Measurements from ENCODE around the gene PCBP4.

PCBP4 gene

DNA sequence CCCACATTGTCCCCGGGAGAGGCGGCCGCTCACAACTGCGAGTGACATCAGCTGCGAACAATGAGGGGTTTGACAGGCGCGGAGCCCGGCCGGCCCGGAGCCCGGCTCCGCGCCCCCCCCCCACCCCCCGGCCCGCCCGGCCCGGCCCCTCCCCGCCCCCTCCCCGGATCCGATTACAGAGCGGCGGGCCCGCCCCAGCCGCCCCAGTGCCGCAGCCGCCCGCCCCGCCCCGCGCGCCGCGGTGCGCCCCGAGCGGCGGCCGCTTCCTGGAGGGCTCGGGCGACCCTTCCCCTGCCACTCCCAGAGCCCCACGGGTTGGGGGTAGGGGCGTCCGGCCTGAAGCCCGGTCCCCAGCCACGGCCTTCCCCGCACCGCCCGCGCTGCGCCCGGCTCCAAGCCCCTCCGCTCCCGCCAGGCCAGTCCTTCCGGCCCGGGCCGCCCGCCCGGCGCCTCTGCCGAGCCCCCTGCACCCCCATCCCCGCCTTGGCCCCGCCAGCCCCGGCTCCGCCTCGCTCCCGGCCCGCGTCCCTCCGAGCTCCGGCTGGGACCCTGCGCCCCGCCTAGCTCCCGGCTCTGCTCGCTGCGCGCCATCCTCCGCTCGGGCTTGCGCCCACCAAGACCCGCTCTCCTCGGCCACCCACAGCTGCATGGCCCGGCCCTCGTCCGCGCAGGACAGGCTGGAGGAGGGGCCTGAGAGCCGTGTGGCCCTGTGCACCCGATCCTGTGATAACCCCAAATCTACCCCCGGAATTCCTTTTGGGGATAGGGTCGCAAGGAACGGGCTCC, at the start of gene PCBP4:
PCBP4 (minus strand) TSS at position 71 of the 786 bp plus-strand sequence. CDS start 6,214 bp downstream, outside the sequence.
- DNase-seq = peak in 54 of 58 donors; percentile 30 to 90 (median 76)

DNA sequence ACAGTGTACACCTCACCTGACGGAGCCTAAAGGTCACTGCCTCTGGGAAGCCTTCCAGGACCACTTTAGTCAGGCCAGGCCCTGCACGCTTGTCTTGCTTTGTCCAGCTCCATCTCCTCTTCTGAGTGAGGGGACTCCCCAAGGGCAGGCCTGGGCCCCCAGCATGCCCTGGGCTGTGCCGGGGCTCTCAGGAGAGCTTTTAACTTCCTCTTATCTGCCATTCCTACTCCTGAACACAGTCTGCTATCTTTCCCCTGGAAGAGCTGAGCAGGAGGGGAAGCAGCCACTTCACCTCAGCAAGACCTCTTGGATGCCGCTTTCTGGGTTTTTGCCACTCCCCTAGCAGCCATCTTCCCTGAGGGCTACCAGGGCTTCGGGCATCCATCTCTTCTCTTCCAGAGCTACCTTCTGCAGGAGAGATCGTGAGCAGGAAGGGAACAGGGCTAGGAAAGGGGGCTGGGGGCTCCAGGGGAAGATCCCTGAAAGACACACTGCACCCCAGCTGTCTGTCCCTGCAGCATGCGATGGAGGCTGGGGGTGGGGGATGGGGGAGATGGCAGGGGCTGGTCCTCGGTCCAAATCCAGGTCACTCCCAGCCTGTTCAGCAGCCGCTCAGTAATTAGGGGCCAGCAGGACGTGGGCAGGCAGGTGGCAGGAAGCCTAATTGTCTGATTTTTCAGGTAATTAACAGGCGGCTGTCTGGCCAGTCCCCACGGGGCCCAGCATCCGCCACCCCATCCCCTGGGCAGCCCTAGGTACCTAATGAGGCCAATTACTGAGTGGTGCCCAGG, 48.4 kb upstream of the PCBP4 start:
- no peak for DNase-seq

DNA sequence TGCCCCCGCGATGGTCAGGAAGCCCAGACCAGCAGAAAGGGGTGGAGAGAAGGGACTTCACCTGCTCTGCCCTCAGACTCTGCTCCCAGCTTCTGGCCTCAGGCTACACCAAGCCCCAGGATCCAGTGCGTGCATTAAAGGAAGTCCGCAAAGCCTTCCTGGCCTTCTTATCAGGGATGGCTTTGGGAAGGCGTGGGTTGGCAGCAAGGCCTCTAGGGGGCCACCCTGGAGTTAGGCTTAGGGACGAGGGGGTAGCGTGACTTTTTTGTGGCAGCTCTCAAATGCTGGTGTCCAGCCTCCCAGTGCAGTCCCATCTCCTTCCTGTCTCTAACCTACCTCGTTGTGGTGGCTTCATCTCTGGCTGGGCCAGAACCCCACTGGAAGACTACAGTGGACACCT, 47.4 kb upstream of the PCBP4 start:
- peak in 1 of 58 donors; percentile 10 for DNase-seq

DNA sequence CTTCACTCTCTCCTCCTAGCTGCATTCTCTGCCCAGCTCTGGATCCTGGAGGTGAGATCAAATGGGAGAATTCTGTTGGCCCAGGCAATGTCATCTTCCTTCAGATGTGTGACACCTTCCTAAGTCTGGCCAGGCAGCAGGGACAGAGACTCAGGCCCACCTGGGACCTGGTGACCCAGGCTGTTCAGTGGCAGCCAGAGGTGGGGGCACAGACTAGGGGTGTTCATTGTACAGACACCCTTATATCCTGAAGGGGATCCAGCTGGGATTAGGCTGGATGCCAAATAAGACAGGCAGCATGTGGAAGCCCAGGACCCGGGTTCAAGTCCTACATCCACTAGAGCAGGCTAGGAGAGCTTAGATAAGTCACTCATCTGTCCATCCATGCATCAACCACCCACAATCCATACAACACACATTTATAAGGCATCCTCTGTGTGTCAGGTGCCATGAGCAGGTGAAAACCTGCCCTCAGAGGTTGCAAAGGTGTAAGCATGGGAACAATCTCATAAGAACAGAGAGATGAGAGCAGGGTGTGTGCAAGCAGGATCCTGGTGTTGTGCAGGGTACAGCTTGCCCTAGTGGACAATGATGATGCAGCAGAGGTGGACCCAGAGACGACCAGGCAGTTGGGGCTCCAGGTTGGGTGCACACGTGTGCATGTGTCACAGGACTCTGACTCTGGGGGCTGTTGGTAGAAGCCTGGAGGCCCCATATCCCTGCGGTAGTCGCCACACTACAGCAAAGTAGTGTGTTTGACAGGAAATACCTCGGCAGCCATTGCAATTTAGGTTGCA, 46.7 kb upstream of the PCBP4 start:
- no peak for DNase-seq

DNA sequence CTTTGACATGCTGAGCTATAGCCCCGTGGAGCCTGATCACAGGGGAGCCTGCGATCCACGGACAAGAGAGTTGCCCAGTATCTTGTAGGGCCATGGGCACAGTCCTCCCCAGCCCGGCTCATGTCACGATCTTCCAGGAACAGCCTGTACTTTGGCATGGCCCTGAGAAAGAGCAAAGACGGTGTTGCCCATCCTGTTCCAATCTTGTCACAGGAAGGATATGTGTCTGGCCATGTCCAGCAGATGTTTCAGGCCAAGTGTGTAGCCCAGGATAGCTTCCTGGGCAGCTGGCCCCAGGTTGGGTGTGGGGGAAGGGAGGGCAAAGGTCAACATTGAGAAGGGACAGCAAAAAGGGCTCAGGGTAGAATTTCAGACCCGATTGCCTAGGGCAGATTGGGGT, 45.4 kb upstream of the PCBP4 start:
- no peak for DNase-seq

DNA sequence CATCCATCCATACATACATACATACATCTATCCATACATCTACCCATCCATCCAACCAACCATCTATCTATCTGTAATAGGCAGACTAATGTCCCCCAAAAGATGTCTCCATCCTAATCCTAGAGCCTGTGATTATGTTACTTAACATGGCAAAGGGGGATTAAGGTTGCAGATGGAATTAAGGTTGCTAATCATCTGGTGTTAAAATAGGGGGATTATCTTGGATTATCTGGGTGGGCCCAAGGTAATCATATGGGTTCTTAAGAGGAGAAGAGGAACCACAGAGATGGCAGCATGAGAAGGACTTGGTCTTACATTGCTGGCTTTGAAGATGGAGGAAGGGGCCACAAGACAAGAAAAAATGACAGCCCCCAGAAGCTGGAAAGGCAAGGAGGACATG, 43.2 kb upstream of the PCBP4 start:
- no peak for DNase-seq

DNA sequence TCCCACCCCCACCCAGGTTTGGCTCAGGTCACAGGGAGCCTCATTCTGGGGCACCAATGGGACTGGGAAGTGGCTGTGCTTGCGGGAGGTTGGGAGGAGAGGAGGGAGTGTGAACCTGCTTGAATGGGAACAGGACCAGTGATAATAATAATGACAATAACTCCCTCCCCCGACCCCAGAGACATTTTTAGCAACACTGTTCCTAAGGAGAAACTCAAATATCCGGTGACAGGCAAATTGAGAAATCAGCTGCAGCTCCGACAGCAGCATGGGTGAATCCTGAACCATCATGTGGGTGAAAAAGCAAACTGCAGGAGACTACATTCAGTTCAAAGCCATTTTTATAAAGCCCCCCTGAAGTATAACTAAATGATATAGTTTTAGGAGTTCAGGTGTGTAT, 40.0 kb upstream of the PCBP4 start:
- DNase-seq = peak in 1 of 58 donors; percentile 26

DNA sequence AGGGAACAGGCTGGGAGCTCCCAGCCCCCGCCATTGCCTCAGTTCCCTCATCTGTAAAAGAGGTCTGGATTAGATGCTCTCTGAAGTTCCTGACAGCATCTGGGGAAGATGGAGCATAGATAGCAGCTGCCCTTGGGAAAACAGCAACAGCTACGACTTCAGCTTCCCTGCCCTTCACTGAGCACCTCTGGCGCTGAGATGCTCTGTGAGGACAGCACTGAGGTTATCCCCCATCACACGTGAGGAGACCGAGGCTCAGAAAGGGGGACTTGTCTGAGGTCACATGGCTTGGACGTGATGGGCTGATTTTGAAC, 39.5 kb upstream of the PCBP4 start:
- DNase-seq = no peak

DNA sequence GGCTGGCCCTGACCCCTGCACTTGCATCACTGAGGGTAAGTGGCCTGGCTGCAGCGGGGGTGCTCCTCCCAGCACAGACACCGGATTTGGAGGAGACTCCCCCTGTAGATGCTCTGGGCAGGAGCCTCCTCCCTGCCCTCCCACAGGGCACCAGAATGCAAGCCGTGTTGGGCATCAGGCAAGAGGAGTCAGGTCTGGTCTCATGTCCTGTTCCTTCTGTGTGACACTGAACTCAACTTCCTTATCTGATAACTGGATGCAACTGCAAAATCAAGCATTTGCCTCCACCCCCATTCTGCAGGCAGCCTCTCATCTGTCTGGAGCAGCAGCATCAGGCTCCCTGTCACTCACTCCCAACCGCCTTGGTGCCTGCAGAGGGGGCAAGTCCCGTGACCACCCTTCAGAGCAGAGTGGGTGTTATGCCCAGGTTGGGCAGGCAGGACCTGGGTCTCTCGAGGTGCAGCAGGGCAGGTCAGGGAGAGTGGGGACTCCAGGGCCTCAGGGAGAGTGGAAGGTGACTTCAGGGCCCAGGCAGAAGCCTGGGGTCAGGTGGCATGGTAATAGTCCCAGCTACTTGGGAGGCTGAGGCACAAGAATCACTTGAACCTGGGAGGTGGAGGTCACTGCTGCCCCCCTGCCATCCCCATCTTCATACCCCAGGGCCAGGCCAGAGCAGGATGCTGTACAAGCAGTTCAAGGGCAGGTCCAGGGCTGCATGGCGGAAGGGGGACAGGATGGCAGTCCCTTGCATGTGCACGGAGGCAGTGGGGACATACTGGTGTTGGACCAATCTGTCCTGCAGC, 39.0 kb upstream of the PCBP4 start:
- peak in 2 of 58 donors; percentile 14 to 46 for DNase-seq

DNA sequence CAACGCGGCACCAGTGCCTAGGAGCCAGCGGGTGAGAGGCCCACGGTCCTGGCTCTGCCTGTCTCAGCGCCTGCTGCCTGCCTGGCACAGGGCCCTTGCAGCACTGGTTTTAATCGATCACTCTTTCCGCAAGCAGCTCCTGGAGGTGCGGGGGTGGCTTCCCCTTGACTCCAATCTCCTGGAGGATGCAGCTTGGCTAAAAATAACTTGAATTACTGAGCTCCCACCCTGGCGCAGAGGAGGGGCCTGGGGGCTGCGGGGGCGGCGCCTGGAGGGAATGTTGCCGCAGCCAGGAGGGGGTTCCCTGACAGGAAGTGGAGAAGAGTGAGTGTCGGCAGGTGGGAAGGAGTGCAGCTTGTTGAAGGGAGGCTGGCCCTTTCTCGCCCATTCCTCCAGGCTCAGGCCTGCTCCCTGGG, 38.3 kb upstream of the PCBP4 start:
- peak in 31 of 58 donors; percentile 17 to 68 (median 35) for DNase-seq

DNA sequence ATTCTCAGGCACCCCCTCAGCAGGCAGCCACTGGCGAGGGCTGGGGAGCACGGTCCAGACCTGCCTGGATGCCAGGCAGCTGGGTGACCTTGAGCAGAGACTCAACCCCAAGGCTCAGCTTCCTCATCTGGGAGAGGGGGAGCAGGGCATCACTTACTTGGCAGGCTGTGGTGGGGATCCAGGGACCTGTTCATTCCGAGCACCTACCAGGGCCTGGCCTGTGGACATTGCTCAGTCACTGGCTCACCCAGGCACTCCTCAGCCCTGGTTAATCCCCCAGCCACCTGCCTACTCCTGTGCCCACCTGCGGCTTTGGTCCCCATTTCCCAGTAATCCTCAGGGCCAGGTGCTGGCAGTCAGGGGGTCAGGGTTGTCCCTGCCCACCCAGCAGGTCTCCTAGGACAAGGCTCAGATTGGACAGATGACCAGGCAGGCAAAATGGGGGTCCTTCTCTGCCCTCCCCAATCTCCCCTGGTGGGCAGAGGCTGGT, 37.7 kb upstream of the PCBP4 start:
- no peak for DNase-seq

DNA sequence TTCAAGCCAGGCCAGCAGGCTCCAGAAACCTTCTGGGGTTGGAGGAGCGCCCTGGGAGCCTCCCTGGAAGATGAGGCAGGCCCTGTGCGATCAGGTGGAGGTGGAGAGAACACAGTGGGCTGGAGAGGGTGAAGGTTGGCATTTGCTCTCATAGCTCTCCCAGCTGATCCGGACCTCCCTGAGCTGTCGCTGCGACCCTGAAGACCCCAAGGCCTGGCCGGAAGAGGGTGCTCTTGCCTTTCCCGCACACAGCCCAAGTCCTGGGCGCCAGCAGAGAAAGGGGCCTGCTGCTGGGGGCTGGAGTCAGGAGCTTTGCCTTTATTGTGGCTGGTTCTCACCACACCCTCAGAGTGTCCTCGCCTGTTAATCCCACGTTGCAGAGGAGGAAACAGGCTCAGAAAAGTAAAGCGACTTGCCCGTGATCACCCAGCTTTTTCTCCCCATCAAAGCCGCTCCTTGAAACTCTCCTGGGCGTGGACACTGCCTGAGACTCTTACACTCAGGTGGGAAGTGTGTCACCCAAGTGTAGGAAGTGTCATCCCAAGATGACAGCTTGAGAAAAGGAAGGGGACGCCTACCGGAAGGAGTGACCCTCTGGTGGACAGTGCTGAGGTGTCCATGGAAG, 37.0 kb upstream of the PCBP4 start:
- DNase-seq = peak in 44 of 58 donors; percentile 3 to 78 (median 46)

DNA sequence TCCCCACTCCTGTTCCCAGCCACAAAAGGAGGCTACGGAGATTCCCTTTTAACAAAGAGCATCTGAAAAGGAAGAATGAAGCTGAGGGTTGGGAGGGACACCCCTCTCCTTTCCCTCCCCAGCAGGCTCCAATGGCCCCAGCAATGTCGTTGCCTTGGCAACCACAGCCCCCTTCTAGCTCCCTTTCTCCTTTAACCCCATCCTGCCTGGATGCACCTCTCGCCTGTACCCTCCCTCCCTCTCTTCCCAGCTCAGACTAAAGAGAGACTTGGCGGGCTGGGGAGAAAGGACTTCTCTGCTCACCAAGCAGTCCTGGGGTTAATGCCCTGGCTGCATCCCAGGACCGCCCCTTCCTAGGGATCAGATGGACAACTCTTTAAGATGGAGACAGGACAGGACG, 35.5 kb upstream of the PCBP4 start:
- no peak for DNase-seq

DNA sequence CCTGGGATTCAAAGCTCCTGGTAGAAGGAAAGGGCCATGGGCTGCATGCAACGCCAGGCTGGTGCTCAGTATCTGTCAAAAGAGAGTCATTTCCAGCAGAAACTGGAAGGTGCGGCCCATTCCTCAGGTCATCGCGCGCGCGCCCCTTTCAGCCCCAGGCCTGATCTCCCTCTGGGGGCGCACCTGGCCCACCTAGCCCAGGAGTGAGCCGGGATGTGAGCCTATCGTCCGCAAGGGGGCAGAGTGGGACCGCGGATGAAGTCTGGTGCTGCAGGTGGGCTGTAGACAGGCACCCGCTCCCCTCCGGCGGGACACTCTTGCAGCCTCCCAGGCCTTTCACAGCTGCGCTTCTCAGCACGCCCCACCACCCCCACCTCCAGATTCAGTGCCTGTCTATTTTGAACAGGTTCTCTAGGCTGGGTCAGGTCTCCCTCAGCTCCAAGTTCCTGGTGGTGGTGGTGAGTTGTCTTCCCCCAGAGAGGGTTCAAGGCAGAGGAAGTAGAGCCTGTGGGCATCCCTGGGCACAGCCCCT, 34.3 kb upstream of the PCBP4 start:
- peak in 54 of 58 donors; percentile 19 to 85 (median 54) for DNase-seq

DNA sequence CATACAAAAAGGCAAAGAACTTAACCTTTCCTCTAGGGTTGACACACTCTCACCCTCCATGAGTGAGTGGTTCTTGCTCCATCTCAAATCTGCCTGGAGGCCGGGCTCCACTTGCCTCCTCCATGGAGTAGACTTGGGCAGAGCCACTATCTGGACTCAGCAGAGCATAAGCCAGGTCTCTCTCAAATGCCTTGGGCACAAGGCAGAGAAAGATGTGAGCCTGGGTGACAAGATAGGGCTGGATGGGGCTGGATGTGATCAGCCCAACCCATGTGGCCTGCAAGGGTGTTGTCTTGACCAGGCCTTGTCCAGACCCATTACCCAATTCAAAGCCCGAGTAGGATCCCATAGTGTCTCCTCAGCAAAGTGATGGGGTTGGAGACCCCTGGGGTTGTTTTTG, 32.6 kb upstream of the PCBP4 start:
- DNase-seq = no peak

DNA sequence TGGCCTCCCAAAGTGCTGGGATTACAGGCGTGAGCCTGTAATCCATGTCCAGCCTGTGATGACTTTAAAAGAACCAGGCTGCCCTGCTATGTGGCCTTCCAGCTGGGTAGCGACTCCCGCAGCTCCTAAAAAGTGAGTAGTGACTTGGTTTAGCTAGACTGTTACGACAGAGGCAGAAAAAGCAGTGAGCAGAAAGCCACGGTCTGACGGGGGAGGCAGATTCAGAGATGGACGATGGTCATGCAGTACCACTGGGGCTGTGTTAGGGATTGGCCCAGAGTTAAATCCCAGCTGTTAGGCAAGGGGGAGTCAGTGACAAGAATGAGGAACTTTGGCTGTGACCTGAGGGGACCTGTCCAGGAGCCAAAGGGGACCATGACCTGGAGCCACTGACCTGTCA, 31.5 kb upstream of the PCBP4 start:
- DNase-seq = no peak

DNA sequence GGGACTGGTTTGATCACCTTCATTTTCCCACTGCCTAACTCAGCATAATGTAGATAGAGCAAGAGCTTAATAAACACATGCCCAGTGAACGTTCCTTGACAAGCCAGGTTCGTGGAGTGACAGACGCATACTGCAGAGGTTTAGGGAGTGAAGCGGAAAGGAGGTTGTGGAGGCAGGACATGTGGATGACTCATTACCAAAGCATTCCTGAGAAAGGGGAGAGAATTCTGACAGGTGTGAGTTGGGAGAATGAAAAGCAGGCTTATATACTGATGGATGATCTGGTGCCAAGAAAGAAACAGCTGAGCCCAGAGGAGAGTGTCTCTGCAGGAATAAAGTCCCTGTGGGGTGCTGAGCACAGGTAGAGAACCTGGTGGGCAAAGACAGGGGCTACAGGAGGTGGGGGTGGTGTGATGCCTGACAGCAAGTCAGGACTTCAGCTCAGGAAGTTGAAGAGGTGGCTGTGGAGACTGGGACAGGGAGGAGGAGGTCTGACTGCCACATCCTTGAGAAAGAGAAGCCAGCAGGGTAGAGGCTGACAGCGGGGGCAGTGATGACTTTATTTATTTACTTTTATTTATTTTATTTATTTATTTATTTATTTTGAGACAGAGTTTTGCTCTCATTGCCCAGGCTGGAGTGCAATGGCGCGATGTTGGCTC, 30.8 kb upstream of the PCBP4 start:
- peak in 1 of 58 donors; percentile 20 for DNase-seq

DNA sequence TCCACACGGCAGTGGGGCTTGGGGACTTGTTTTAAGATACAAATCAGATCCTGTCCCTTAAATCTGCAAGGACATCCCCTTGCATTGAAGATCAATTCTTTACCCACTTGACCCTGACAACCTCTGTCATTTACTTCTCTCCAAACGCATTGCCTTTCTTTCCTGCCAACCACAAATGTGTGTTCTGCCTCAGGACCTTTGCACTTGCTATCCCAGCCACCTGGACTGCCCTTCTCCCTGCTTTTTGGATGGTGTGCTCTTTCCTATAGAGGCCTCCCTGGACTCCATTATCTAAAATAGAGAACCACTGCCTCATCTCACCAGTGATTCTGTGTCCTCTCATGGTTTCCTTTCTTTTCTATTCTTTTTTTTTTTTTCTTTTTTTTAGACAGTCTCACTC, 29.9 kb upstream of the PCBP4 start:
- DNase-seq = no peak

All from anterior cingulate cortex (tissue), 58 donors.